ENCODE measurements around the gene RUNDC3A.
A peak's percentile ranks its signal among the peaks of the same experiment; 100 is the strongest.

The RUNDC3A gene

DNA sequence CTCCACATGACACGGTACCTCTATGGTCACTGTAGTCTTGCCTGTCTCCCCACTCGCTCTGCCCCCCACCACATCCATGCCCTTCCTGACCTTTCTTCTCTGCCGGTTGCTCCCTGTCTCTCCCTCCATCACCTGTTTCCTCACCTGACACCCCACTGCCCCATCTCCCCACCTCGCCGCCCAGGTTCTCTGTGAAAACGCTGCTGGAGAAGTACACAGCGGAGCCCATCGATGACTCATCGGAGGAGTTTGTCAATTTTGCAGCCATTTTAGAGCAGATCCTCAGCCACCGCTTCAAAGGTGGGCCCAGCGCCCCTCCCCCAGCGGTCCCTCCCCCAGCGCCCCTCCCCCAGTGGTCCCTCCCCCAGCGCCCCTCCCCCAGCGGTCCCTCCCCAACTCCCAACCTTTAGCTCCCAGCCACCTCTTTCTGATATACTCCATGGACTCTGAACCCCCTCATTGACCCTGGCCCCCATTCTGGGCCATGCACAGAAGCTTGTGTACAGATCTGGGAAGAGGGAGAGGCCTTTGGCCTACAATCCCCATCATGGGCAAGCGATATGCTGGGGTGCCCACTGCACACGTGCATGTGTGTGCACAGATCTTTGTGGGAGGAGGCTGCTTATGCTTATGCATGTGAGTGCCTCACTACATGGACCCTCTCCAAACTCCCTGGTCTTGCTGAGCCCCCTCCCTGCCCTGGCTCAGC lies 4.1 kb downstream of the RUNDC3A start:
- Histone ChIP-seq H3K36me3 (ENCODE audit: insufficient read depth, low read length) (no peaks in the 10 kb centered on the region), H3K4me1 (ENCODE audit: insufficient read depth, low read length) (peaks cover 3% of the 10 kb centered on the region), H3K9ac (ENCODE audit: low read length) (no peak overlapping the region), H3K9me3 (ENCODE audit: low read length) (no peaks in the 10 kb centered on the region), H3K4me3 (ENCODE audit: low read depth in 1 of 2, low read length in 2 of 2) (no peak overlapping the region), H3K27ac (ENCODE audit: low read depth, low read length) (no peak overlapping the region), H3K27me3 (ENCODE audit: control insufficient read depth in 1 of 2, insufficient read depth in 2 of 2, low read length in 2 of 2) (peaks cover 21 to 51% of the 10 kb centered on the region in 2 donors)

DNA sequence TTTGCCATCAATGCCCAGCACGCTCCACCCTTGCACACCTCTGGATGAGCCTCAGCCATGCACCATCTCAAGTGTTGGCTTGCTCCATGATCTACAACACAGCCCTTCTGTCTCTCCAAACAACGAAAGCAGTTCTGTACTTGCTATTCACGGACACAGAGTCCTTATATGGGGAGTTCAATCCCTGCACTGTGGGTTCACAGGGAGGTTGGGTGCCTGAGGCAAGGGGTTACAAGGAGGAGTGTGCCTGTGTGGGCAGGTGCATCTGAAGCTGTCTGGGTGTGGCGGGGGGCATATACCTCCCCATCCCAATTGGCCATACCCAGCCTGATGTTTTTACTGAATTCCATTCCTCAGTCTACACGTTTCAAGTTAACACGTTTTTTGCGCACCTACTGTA lies 5.6 kb downstream of the RUNDC3A start:
- Histone ChIP-seq H3K27ac (ENCODE audit: low read depth, low read length) (no peak overlapping the region), H3K4me1 (ENCODE audit: insufficient read depth, low read length) (no peaks in the 10 kb centered on the region), H3K9me3 (ENCODE audit: low read length) (no peaks in the 10 kb centered on the region), H3K27me3 (ENCODE audit: control insufficient read depth in 1 of 2, insufficient read depth in 2 of 2, low read length in 2 of 2) (peaks cover 23 to 50% of the 10 kb centered on the region in 2 donors), H3K4me3 (ENCODE audit: low read depth in 1 of 2, low read length in 2 of 2) (no peak overlapping the region), H3K9ac (ENCODE audit: low read length) (no peak overlapping the region), H3K36me3 (ENCODE audit: insufficient read depth, low read length) (no peaks in the 10 kb centered on the region)

- Histone ChIP-seq H3K4me3 (ENCODE audit: low read depth in 1 of 2, low read length in 2 of 2) (peak overlapping the region in 1 of 2 donors; percentile 11), H3K36me3 (ENCODE audit: insufficient read depth, low read length) (peaks cover under 1% of the 10 kb centered on the region), H3K4me1 (ENCODE audit: insufficient read depth, low read length) (no peaks in the 10 kb centered on the region), H3K27me3 (ENCODE audit: control insufficient read depth in 1 of 2, insufficient read depth in 2 of 2, low read length in 2 of 2) (peaks cover 23 to 48% of the 10 kb centered on the region in 2 donors), H3K9me3 (ENCODE audit: low read length) (no peaks in the 10 kb centered on the region), H3K9ac (ENCODE audit: low read length) (no peak overlapping the region), H3K27ac (ENCODE audit: low read depth, low read length) (no peak overlapping the region)
Observed at GRCh38 chr17:44314524-44314868, 6.1 kb downstream of the RUNDC3A start.

GRCh38 chr17:44314869-44315661 lies 6.7 kb downstream of the RUNDC3A start:
- H3K9ac ChIP-seq (ENCODE audit: low read length) = no peak overlapping the region
- H3K27ac ChIP-seq (ENCODE audit: low read depth, low read length) = no peak overlapping the region
- H3K27me3 ChIP-seq (ENCODE audit: control insufficient read depth in 1 of 2, insufficient read depth in 2 of 2, low read length in 2 of 2) = peaks cover 23 to 48% of the 10 kb centered on the region in 2 donors
- peaks cover 7% of the 10 kb centered on the region for H3K36me3 ChIP-seq (ENCODE audit: insufficient read depth, low read length)
- H3K4me1 ChIP-seq (ENCODE audit: insufficient read depth, low read length) = no peaks in the 10 kb centered on the region
- H3K9me3 ChIP-seq (ENCODE audit: low read length) = no peaks in the 10 kb centered on the region
- H3K4me3 ChIP-seq (ENCODE audit: low read depth in 1 of 2, low read length in 2 of 2) = peak overlapping the region in 1 of 2 donors; percentile 11

DNA sequence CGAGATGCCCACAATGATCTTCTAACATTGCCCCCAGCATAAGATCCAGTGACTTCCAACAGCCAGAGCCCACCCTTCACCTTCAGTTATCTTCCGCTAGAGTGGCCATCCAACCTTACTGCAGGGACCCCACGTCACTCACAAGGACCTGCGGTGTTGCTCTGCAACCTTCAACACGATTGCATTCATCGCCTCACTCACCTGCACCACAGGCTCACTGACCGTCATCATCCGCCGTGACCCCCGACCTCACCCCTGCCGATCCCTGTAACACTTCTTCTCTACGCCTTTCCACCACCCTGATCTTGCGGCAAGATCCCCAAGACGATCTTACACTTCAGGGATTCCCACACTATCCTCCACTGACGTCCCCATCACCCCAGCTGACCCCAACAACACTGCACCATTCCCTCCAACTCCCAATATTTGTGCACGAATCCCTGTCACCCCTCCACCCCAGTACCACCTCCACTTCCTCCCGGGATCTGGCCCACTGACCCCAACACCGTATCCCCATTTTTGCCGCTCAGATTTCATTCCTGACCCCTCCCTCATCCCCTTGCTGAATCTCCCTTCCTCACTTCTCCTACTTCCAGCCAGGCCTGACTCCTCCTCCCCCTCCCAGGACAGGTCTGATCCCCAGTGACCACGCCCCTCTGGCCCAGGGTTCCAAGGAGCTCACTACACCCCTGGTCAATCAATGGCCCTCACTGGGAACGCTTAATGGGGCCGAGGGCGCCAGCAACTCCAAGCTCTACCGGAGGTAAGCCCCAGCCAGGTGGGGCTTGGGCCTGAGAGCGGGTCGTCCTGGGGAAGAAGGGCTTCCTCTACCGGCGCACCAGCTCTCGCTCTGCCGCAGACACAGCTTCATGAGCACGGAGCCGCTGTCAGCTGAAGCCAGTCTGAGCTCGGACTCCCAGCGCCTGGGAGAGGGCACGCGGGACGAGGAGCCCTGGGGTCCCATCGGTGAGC lies 7.6 kb downstream of the RUNDC3A start:
- no peak overlapping the region for H3K9ac ChIP-seq (ENCODE audit: low read length)
- peaks cover 23 to 48% of the 10 kb centered on the region in 2 donors for H3K27me3 ChIP-seq (ENCODE audit: control insufficient read depth in 1 of 2, insufficient read depth in 2 of 2, low read length in 2 of 2)
- H3K36me3 ChIP-seq (ENCODE audit: insufficient read depth, low read length) = peaks cover 16% of the 10 kb centered on the region
- no peak overlapping the region for H3K4me3 ChIP-seq (ENCODE audit: low read depth in 1 of 2, low read length in 2 of 2)
- H3K27ac ChIP-seq (ENCODE audit: low read depth, low read length) = no peak overlapping the region
- no peaks in the 10 kb centered on the region for H3K4me1 ChIP-seq (ENCODE audit: insufficient read depth, low read length)
- no peaks in the 10 kb centered on the region for H3K9me3 ChIP-seq (ENCODE audit: low read length)

GRCh38 chr17:44317545-44317944 lies 9.1 kb downstream of the RUNDC3A start:
- Histone ChIP-seq H3K4me3 (ENCODE audit: low read depth in 1 of 2, low read length in 2 of 2) (no peak overlapping the region), H3K4me1 (ENCODE audit: insufficient read depth, low read length) (no peaks in the 10 kb centered on the region), H3K27ac (ENCODE audit: low read depth, low read length) (no peak overlapping the region), H3K9ac (ENCODE audit: low read length) (no peak overlapping the region), H3K27me3 (ENCODE audit: control insufficient read depth in 1 of 2, insufficient read depth in 2 of 2, low read length in 2 of 2) (peaks cover 23 to 48% of the 10 kb centered on the region in 2 donors), H3K36me3 (ENCODE audit: insufficient read depth, low read length) (peaks cover 30% of the 10 kb centered on the region), H3K9me3 (ENCODE audit: low read length) (no peaks in the 10 kb centered on the region)

- peaks cover 23 to 43% of the 10 kb centered on the region in 2 donors for H3K27me3 ChIP-seq (ENCODE audit: control insufficient read depth in 1 of 2, insufficient read depth in 2 of 2, low read length in 2 of 2)
- no peaks in the 10 kb centered on the region for H3K4me1 ChIP-seq (ENCODE audit: insufficient read depth, low read length)
- no peak overlapping the region for H3K27ac ChIP-seq (ENCODE audit: low read depth, low read length)
- no peak overlapping the region for H3K9ac ChIP-seq (ENCODE audit: low read length)
- no peaks in the 10 kb centered on the region for H3K9me3 ChIP-seq (ENCODE audit: low read length)
- no peak overlapping the region for H3K4me3 ChIP-seq (ENCODE audit: low read depth in 1 of 2, low read length in 2 of 2)
- H3K36me3 ChIP-seq (ENCODE audit: insufficient read depth, low read length) = peaks cover 31% of the 10 kb centered on the region
Observed at GRCh38 chr17:44318077-44318892, 9.9 kb downstream of the RUNDC3A start.

- Histone ChIP-seq H3K36me3 (ENCODE audit: insufficient read depth, low read length) (peaks cover 31% of the 10 kb centered on the region), H3K9ac (ENCODE audit: low read length) (no peak overlapping the region), H3K4me3 (ENCODE audit: low read depth in 1 of 2, low read length in 2 of 2) (no peak overlapping the region), H3K27me3 (ENCODE audit: control insufficient read depth in 1 of 2, insufficient read depth in 2 of 2, low read length in 2 of 2) (peaks cover 23 to 29% of the 10 kb centered on the region in 2 donors), H3K9me3 (ENCODE audit: low read length) (no peaks in the 10 kb centered on the region), H3K27ac (ENCODE audit: low read depth, low read length) (no peak overlapping the region), H3K4me1 (ENCODE audit: insufficient read depth, low read length) (peaks cover 7% of the 10 kb centered on the region)
Observed at GRCh38 chr17:44320066-44320465, 11.7 kb downstream of the RUNDC3A start.

DNA sequence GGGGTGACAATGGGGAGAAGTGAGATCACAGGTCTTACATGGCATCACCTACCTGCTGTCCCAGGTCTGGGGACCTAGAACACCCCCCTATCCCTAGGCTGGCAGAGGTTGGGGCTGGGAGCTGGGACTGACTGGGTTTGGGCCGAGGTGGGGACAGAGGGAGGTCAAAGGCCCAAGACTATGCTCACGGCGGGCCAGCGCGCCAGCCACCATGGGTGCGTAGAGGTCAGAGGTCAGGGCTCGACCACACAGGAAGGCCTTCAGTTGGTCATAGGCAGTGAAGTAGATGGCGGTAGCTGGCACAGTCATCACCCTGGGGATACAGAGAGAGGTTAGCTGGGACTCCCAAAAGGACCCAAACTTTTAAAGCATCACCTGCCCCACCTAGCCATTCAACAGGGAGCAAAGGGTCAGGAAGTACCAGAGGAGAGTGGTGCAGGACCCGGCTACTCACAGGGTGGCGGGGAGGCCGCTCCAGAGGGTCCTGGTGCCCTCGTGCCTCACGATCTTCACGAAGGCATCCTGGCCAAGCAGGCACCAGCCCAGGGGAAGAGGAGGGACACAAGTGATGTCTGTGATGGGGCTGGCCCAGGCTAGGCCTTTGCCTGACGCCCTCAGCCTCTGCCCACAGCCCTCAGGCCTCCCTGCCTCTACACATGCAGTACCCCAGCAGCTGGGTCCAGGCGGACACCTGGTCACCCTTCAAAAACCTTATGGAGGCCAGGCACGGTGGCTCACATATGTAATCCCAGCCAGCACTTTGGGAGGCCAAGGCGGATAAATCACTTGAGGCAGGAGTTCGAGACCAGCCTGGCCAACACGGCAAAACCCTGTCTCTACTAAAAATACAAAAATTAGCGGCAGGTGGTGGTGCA lies 13.1 kb downstream of the RUNDC3A start:
- Histone ChIP-seq H3K36me3 (ENCODE audit: insufficient read depth, low read length) (peaks cover 31% of the 10 kb centered on the region), H3K27me3 (ENCODE audit: control insufficient read depth in 1 of 2, insufficient read depth in 2 of 2, low read length in 2 of 2) (peaks cover 12 to 17% of the 10 kb centered on the region in 2 donors), H3K27ac (ENCODE audit: low read depth, low read length) (no peak overlapping the region), H3K9ac (ENCODE audit: low read length) (no peak overlapping the region), H3K4me1 (ENCODE audit: insufficient read depth, low read length) (peaks cover 12% of the 10 kb centered on the region), H3K9me3 (ENCODE audit: low read length) (no peaks in the 10 kb centered on the region), H3K4me3 (ENCODE audit: low read depth in 1 of 2, low read length in 2 of 2) (no peak overlapping the region)
